Measurements from ENCODE around the gene CCDC150.
A peak's percentile ranks its signal among the peaks of the same experiment; 100 is the strongest.
"Not testable (repeated sequence)": the region's sequence is repeated elsewhere in the genome, so short reads cannot be mapped to it uniquely, and the experiment has no call there.

The CCDC150 gene

GRCh38 chr2:196607073-196607472 is 32.4 kb upstream of the CCDC150 start:
- peak; percentile 53 for DNase-seq (ENCODE audit: low read depth)
- TF ChIP-seq, protein P1, sequence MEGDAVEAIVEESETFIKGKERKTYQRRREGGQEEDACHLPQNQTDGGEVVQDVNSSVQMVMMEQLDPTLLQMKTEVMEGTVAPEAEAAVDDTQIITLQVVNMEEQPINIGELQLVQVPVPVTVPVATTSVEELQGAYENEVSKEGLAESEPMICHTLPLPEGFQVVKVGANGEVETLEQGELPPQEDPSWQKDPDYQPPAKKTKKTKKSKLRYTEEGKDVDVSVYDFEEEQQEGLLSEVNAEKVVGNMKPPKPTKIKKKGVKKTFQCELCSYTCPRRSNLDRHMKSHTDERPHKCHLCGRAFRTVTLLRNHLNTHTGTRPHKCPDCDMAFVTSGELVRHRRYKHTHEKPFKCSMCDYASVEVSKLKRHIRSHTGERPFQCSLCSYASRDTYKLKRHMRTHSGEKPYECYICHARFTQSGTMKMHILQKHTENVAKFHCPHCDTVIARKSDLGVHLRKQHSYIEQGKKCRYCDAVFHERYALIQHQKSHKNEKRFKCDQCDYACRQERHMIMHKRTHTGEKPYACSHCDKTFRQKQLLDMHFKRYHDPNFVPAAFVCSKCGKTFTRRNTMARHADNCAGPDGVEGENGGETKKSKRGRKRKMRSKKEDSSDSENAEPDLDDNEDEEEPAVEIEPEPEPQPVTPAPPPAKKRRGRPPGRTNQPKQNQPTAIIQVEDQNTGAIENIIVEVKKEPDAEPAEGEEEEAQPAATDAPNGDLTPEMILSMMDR (conservative IDR thresholded peaks at IDR 0.05; ENCODE audit: low read depth, low read length): no peak
- H3K4me3 ChIP-seq (ENCODE audit: low read depth, low read length): no peak overlapping the region

GRCh38 chr2:196607896-196608295 is 31.6 kb upstream of the CCDC150 start:
- peak; percentile 50 for DNase-seq (ENCODE audit: low read depth)
- H3K4me3 ChIP-seq (ENCODE audit: low read depth, low read length): not testable (repeated sequence)

- TF ChIP-seq, protein P1 (conservative IDR thresholded peaks at IDR 0.05; ENCODE audit: low read depth, low read length): no peak
- H3K4me3 ChIP-seq (ENCODE audit: low read depth, low read length): no peak overlapping the region
- no peak for DNase-seq (ENCODE audit: low read depth)
Measured at GRCh38 chr2:196609806-196610205, 29.7 kb upstream of the CCDC150 start.

GRCh38 chr2:196610796-196611195 is 28.7 kb upstream of the CCDC150 start:
- no peak overlapping the region for H3K4me3 ChIP-seq (ENCODE audit: low read depth, low read length)
- TF ChIP-seq, protein P1 (conservative IDR thresholded peaks at IDR 0.05; ENCODE audit: low read depth, low read length): no peak
- DNase-seq (ENCODE audit: low read depth): no peak

- DNase-seq (ENCODE audit: low read depth): no peak
- no peak overlapping the region for H3K4me3 ChIP-seq (ENCODE audit: low read depth, low read length)
- TF ChIP-seq, protein P1 (conservative IDR thresholded peaks at IDR 0.05; ENCODE audit: low read depth, low read length): no peak
Measured at GRCh38 chr2:196613302-196613701, 26.2 kb upstream of the CCDC150 start.

- TF ChIP-seq, protein P1 (conservative IDR thresholded peaks at IDR 0.05; ENCODE audit: low read depth, low read length): no peak
- no peak overlapping the region for H3K4me3 ChIP-seq (ENCODE audit: low read depth, low read length)
- DNase-seq (ENCODE audit: low read depth): no peak
Measured at GRCh38 chr2:196617430-196617829, 22.1 kb upstream of the CCDC150 start.

DNA sequence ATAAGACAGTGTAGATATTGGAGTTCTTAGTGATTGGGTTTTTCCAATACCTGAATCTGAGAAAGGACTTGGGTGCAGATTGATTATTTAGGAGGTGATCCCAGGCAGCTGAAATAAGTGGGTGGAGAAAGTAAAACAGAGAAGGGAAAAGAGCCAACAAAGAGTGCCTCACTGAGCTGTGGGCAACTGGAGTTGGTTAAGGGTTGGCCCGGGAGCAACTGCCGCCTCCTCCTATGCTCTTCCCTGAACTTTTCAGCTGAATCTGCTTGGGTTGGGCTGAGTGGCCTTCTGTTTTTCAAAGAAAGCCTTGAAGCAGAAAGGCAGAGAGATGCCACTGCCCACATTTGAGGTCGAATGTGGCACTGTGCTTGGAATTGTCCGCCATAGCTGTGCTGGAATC is 20.9 kb upstream of the CCDC150 start:
- no peak overlapping the region for H3K4me3 ChIP-seq (ENCODE audit: low read depth, low read length)
- TF ChIP-seq, protein P1 (conservative IDR thresholded peaks at IDR 0.05; ENCODE audit: low read depth, low read length): no peak
- DNase-seq (ENCODE audit: low read depth): no peak

DNA sequence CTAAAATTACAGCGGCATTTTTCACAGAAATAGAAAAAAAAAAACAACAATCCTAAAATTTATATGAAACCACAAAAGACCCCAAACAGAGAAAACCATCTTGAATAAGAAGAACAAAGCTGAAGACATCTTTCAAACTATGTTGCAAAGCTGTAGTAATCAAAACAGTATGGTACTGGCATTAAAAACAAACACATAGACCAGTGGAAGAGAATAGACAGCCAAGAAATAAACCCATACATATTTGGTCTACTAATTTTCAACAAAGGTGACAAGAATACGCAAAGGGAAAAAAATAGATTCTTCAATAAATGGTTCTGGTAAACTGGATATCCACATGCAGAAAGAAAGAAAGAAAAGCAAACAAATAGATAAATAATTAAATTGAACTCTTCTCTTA is 9.0 kb upstream of the CCDC150 start:
- TF ChIP-seq, protein P1 (conservative IDR thresholded peaks at IDR 0.05; ENCODE audit: low read depth, low read length): no peak
- DNase-seq (ENCODE audit: low read depth): no peak
- no peak overlapping the region for H3K4me3 ChIP-seq (ENCODE audit: low read depth, low read length)
